Measurements from ENCODE around the gene SLC9A5.
A peak's percentile ranks its signal among the peaks of the same experiment; 100 is the strongest.

SLC9A5 gene

DNA sequence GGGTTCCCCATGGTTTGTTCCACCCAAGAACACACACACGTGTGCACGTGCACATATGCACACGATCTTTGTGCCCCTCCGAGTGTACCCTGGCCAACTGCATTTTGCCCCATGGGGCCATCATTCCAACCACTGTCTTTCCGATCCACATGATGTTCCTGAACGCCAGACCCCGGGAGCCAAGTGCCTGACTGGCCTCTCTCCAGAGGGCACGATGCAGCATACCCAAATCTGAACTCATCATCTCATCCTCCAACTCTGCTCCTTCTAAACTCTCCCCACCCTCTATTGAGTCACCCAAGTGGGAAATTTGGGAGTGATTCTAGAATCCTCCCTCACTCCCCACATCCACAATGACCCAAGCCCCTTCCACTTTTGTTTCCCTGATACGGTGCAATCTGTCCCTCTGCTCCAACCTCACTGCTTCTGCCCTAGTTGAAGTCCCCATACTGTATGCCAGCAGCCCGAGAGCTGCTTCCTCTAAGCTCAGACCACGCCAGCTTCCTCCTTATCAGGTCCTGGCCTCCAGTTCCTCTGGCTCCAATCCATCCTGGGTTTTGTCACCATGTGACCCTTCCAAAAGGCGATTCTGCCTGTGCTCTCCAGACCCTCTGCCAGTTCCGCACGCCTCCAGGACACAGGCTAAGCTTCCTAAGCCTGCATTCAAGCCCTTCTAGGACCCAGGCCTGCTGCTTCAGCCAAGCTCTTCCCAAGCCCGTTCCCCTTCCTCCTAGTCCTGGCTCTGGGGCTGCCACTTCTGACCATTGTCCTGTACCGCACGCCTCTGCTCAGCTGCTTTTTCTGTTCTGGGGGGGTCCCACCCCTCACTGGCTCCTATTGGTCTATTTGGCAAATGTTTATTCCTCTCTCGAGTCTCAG is 31.9 kb upstream of the SLC9A5 start:
- no peak for DNase-seq (ENCODE audit: low read depth)

DNA sequence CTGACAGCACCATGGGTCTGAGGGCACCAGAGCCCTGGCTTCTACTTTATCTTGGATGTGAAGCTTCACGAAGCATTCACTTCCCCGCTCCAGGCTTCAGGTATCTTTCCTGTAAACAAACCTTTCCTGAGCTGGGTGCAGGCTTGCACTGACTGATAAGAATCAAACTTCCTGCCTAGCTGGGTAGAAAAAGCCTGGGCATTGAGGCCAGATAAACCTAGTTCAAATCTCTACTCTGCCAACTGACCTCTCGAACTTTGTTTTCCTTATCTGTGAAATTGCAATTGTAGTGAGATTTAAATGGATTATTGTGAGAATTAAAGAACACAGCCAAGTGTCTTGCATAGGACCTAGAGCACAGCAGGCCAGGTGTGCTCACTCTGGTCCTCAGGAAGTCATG is 24.8 kb upstream of the SLC9A5 start:
- DNase-seq (ENCODE audit: low read depth) = no peak

DNA sequence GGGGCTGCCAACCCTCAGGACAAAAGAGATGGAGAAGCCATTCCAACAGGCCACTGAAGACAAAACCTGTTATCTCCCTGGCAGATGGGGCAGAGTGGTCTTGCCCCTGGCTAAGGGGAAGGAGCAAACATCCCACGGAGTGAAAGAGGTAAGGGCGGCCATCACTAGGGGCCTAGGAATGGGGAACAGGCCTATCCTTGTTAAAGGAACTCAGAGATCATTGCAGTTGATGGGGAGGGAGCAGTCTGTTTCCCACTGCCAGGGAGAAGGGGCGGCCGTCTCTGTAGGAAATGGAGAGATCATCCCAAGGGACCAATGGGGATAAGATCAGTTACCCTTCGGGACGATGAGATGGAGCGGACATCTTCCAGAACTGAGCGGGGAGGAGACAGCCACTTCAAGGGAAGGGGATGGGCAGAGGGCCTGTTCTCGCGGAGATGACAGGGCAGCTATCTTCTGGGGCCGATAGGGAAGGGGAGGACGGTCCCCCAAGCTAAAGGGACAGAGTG is 22.4 kb upstream of the SLC9A5 start:
- DNase-seq (ENCODE audit: low read depth) = no peak

DNA sequence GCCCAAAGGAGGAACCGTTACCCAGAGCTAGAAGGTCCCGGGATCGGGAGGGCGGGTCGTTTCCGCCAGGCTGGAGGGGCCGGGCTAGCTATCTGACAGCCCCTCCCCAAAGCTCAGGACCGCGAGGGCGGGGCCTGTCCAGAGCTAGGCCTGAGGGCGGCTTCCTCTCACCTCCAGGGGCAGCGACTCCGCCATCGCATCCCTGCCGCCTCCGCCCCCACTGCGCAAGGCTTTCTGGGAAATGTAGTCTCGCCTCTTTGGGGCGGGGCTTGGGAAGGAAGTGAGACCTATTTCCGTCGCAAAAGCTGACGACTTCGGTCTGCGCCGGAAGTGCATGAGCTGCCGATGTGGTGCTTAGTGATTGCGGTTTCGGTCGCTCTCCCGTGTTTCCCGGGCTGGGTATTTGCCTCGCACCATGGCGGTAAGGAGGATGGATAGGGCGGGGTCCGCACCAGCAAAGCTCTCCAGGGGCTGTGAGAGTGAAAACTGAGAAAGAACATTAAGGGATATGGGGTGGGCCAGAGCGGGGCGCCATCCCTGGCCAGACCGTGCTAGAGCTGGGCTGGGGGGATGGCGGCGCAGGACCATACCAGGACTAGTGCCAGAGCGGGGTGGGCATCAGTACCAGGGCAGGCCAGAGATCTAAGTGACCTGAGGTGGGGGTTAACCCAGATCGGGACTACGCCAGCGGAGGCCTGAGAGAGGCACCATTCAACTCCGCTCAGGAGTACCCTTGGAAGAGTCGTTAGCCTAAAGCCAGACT is 21.8 kb upstream of the SLC9A5 start, which contains the start of gene TMEM208:
Gene TMEM208 (plus strand): TSS at position 327 of the 763 bp plus-strand sequence. CDS start 89 bp downstream, at position 416.
- DNase-seq (ENCODE audit: low read depth) = peak; percentile 95

DNA sequence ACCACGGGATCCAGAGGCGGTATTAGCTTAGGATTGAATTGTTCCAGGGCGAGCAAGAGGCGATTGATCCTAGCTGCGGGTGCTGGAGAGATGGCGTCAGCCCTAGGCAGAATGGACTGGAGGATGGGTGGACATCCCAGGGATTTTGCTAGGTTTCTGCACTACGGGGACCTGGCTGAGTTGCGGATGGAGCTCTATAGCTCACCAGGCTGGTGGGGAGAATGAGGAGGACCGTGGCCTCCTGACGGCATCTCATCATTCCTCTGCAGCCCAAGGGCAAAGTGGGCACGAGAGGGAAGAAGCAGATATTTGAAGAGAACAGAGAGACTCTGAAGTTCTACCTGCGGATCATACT is 21.2 kb upstream of the SLC9A5 start:
- no peak for DNase-seq (ENCODE audit: low read depth)

DNA sequence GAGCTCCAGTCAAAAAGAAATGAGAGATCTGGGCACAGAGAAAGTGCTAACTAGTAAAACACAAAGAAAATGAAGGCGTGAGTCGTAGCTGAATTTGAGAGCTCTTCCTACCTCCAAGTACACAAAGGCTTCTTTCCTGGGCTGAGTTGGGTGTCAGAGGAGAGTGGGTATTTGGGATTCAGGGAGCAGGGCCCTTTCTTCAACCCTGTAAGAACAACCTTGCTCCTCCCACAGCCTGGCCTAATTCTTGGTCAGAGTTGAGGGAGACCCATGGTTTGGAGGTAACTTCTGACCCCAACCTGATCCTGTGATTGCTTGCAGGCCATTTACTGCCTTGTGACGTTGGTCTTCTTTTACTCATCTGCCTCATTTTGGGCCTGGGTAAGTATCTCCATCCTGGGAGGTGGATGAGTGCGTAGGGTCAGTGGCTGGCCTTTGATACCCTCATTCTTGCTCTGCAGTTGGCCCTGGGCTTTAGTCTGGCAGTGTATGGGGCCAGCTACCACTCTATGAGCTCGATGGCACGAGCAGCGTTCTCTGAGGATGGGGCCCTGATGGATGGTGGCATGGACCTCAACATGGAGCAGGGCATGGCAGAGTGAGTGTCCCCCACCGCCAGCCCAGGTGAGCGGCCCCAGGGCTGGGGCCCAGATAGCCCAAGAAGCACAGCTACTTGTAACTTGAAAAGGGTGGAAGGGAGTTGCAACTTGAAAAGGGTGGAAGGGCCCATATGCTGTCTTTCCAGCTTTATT is 20.6 kb upstream of the SLC9A5 start:
- DNase-seq (ENCODE audit: low read depth) = no peak

DNA sequence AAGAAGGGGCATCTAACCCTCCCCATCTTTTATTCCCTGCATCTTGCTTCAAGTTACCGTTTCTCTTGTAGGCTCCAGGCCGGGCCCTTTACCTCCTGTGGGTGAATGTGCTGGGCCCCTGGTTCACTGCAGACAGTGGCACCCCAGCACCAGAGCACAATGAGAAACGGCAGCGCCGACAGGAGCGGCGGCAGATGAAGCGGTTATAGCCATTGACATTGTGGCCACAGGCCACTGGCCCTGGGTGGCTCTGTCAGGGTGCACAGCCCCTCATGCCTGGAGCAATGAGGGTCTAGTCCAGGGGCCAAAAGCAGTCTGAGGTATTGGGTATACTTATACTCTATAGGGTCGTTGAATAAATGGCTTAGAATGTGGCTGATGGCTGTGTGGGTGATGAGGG is 19.9 kb upstream of the SLC9A5 start:
- no peak for DNase-seq (ENCODE audit: low read depth)

DNA sequence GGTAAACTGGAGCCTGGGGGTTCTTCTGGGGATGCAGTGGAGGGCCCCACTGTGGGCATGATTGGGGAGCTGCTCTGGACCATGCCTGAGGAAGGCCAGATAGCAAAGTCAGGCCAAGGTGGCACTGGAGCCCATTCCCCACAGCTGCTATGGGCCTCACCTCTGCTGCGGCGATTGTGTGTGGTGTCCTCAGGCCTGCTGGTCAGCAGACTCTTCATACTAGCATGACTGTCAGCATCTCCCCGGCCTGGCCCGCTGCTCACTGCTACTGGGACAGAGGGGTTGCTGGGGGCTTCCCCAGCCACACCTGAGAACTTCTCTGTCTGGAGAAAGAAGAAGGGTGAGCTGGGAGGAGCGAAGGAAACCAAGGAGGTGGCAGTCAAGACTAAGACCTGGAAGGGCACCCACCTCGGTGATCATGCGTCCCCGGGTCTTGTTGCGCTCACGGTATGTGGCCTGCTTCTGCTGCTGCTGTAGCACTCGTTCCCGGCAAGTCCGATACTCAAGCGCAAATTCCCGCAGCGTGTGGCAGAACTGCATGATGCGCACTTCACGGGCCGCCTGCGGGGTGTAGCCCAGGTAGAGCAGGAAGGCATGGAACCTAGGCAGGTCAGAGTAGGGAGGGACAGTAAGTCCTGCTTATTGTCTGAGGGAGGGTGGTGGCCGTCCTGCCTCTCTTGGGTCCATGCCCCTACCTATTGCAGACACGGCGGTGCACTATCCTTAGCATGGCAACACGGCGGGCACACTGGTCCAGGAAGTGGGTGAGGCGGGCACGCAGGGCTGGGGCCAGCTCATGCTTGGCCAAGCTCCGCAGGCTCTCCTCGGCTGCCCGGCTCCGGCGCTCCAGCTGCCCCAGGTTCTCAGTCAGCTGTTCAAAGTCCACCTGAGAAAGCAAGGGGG is 18.6 kb upstream of the SLC9A5 start:
- DNase-seq (ENCODE audit: low read depth) = no peak

DNA sequence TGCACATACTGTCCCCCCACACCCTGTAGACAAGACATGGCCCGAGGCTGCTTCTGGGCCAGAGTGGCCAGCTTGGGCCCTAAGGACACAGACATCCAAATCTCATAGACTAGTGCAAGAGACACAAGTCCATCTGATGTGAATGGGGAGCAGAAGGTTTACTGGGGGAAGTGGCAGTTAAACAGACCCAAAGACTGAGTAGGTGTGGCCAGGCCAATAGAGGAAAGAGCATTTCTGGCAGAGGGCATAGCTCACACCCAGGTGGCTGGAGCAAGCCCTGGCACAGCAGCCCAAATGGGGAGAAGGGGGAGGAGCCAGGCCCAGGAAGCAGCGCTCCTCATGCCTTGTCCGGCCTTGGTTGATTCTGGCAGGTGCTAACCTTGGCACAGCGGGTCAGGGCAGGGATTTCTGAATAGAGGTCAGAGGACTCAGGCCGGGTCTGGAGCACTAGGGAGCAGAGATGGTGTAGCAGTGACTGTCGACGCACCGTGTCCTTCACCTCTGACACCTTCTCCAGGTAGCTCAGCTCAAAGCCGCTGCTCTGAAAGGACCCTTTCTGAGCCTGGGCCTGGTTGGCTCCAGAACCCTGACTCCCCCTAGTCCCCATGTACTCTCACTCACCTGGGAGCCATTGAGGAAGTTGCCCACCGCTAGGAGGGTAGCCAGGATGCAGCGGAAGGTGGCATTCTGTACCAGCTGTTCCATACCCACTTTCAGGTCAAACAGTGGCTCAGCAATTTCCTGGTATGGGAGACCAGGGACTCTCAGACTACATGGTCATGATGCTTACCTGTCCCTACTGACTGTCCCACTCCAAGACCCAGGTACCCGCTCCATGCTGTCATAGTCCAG is 17.7 kb upstream of the SLC9A5 start:
- DNase-seq (ENCODE audit: low read depth) = no peak

DNA sequence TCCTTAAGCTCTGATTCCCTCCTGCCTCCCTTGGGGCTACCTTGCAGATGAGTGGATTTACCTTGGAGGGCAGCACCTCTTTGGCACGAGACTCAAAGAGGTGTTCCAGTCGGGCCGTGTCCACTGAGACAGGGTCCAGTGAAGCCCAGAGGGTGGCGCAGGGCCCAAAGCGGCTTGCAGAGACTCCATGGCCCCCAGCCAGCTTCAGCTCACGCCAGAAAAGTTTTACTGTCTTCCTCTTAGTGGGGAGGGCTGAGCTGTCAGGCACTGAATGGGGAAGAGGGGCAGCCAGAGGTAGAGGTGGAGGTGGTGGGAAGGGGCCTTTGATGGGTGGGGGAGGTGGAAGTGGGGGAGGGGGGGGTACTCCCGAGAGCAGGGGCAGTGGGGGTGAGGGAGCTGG is 15.2 kb upstream of the SLC9A5 start:
- DNase-seq (ENCODE audit: low read depth) = no peak

DNA sequence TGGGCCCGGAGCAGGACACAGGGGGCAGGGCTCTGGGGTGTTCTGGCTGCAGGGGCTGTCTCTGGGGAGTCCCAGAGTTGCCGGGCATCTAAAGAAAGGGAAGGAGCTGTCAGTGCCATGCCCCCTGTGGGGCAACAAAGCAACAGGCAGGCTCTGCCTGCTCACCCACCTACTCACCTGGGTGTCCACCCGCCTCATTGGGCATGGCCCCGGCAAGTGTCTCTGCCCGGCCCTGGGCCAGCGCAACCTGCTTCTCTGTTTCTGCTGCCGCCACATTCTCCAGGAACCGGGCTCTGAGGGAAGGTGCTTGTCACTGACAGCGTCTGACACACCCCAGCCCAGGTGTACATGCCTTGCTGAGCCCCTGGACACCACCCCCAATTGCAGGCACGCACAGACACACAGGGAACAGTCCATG is 14.6 kb upstream of the SLC9A5 start:
- no peak for DNase-seq (ENCODE audit: low read depth)

DNA sequence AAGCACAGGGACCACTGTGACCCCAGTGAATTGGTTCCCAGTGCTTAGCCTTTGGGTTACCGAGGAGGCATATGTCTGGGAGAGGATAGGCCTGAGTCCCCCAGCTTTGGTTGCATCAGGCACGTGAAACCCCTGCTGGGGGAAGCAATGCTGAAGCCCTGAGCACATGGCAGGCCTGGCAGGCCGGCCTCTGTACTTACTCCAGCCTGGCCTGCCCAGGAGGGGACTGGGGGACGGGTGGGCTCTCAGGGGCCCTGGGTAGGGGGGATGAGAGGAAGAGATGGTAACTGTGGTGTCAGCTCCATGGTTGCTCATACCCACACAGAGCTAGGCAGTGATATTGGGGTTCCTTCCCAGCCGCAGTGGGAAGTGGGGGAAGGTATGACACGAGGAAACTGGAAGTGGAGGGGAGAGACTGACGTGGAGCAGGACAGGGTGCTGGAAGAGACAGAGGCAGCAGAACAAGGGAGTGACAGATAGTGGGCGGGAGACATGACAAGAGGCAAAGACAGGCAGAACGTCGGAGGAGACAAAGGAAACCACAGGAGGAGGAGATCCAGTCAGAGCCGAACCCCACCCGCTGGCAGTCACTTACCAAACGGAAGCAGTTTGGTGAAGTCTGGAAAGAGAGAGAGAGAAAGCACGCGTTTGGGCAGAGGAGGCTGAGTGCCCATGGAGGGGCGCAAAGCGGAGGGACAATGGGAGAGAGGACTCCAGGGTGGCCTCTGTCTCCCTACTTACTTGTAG is 12.8 kb upstream of the SLC9A5 start:
- DNase-seq (ENCODE audit: low read depth) = peak; percentile 68

DNA sequence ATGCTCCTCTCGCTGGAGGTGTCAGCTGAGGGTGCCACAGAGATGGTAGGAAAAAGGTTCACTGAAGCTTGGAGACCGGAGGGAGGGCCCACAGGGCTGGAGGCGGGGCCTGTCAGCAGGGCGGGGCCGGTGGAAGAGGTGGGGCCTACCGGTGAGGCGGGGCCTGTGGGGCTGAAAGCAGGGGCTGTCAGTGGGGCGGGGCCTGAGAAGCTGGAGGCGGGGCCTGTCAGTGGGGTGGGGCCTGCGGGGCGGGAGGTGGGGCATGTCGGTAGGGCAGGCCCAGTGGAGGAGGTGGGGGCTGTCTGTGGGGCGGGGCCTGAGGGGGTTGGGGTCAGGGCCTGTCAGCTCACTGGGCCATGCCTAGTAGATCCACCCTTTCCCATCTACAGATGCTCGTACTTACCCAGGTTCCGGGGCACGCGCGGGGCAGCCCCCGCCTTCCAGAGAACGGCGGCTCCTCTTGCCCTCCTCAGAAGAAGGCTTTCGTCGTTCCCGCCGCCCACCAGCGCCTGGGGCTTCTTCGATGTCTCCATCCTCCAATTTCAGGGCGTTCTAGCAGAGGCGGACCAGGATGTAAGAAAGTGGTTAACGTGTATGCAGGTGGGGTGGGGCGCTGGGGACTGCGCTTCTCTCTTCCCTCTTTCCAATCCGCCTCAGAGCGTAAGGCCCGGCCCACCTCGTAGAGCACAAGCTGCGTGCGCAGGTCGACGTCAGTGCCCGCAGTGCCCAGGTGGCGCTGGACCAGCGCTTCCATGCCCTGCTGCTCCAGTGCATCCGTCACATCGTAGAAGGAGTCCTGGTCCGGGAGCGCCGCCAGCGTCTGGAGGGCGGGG is 12.0 kb upstream of the SLC9A5 start:
- DNase-seq (ENCODE audit: low read depth) = peak; percentile 66

DNA sequence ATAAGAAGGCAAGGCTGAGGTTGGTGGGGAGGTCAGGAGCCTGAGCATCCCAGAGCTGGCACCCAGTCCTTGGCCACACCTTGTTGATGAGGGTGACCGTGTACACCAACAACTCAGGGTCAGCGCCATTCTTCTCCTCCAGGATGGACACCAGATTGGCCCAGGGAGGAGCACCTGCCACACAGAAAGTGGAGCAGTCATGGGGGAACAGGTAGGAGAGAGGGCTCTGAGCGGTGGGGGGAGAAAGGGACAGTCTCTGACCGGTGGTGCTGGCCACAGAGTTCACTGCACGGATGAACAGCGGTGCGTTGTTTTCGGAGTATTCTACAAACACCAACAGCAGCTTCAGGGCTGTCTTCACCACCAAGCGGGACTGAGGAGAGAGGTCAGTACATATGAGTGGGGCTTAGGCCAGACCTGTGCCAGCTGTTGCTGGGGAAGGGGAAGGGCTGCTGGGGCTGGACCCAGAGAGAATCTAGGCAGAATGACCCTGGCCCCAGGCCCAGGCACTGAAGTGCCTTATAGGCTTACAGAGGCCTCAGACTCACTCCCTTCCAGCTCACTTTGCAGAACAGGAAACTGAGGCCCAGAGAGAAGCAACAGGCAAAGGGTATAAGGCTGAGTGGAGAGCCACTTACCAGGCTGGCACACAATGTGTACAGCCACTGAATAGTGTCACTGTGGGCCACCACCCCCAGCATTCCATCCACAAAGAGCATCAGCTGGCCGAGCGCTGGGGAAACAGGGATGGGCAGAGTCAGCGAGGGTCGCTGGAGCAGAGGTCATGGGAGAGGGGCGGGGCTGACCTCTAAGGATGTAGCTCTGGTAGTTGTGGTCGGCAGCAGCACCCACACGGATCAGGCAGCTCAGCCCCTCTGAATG is 11.1 kb upstream of the SLC9A5 start:
- DNase-seq (ENCODE audit: low read depth) = no peak

DNA sequence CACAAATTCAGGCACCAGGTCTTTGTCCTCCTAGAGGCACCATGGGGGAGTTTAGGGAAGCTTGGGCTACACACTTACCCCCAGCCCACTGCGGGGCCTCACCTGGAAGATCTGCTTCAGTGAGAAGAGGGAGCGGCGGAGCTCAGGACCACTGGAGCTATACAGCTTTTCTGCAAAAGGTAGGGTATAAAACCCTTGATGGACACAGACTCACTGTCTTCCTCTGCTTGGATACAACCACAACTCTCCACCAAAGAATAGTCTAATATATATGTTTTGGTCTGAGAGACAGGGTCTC is 10.6 kb upstream of the SLC9A5 start:
- no peak for DNase-seq (ENCODE audit: low read depth)

DNA sequence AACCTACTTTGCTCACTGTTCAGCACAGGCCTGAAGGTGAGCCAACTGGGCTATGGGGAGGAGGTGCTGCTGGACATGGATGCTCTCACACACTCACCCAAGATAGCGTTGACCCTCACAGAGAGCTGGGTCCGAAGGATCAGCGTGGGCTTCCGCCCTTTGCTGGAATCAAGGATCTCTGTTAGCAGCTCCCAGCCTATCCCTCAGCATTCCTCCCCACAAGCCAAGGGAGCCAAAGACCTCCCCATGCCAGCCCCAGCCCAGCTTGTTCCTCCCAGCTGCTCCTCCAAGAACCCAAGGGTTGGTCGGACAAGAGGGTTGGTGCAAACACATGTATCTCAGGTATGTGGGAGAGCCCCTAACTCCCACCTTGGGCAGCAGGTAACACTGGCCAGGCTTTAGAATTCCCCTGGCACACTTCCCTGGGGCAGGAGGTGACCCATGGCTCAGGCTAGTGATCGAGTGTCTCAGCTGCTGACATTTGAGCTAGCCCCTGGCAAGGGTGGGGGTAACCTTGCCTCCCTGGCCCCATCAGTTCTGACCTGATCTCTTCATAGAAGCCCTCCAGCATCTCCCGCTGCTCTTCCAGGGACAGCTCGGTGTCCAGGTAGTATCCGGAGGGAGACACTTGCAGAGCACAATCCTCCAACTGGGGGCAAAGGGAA is 9.8 kb upstream of the SLC9A5 start:
- DNase-seq (ENCODE audit: low read depth) = no peak

DNA sequence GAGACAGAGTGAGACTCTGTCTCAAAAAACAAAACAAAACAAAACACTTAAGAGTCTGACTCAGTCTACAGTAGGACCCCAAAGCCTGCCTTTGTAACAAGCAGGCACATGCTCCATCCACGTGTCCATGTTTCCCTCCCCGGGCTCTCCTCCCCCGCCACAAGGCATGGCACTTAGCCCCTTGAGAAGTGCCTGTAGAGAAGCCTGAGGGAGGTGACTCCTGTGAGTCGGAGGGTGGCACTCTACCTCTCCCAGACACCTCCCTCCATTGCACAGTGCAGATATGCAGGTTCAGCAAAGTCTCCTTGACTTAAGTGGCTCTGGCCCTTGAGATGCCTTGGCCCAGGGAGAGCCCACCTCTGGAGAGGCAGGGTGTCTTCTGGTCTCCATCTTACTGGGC is 8.3 kb upstream of the SLC9A5 start:
- no peak for DNase-seq (ENCODE audit: low read depth)

Data from T-helper 22 cell (primary cell).